ENCODE results near the gene SETDB1.

Gene SETDB1

DNA sequence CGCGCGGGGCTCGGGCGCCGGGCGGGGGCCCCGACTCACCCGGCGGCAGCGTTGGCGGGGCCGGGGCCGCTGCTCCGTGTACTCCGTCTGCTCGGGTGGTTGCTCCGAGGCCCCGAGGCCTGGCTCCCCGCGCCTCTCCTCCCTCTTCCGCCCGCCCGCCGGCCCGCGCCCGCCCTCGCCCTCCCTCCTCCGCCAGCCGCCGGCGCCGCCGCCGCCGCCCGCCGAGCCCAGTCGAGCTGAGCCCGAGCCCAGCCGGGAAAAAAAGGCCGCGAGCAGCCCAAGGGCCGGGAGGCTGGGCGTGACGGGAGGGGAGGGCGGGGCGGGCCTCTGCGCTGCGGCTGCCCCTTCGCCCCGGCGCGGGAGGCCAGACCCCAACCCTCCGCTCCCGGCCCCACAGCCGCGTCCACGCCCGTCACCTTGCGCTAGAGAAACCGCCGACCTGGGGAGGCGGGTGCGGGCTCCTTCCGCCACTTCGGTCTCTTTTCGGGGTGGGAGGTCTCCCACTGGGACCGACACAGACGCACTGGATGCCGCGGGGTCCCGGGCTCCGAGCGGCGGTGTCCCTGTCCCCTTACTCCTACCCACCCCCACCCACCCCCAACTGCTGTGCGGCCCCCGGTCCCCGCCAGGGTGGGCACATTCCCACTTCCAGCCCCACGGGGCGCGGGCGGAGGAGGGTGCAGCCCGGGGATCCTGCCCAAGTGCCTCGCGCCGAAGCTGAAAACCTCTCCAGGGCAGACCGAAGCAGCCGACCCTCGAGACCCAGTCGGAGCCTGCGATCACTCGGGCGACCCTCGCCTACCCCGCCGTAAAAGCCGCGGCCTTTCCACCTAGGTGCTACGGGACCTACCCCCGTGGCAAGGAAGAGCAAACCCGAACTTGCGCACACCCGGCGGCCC is 48.7 kb downstream of the SETDB1 start, which contains the start of gene CERS2:
CERS2 (minus strand) TSS at position 256 of the 899 bp plus-strand sequence. CDS start 5,745 bp downstream, outside the sequence.
- peak; percentile 77 for DNase-seq (ENCODE audit: low spot score)

DNA sequence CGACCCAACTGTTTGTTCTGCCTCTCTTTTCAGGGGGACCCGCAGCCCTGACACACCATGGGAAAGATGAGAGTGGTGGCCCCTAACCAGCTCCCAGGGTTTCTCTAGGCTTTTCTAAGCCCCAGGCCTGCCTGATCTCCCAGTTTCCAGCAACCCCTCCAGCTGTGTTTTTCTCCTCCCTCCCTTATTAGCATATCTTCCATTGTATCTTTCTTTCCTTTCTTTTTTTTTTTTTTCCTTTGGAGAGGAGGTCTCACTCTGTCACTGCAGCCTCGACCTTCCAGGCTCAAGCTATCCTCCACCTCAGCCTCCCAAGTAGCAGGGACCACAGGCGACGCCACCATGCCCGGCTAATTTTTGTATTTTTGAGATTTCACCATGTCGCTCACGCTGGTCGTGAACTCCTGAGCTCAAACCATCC is 50.2 kb downstream of the SETDB1 start:
- DNase-seq (ENCODE audit: low spot score): no peak

DNA sequence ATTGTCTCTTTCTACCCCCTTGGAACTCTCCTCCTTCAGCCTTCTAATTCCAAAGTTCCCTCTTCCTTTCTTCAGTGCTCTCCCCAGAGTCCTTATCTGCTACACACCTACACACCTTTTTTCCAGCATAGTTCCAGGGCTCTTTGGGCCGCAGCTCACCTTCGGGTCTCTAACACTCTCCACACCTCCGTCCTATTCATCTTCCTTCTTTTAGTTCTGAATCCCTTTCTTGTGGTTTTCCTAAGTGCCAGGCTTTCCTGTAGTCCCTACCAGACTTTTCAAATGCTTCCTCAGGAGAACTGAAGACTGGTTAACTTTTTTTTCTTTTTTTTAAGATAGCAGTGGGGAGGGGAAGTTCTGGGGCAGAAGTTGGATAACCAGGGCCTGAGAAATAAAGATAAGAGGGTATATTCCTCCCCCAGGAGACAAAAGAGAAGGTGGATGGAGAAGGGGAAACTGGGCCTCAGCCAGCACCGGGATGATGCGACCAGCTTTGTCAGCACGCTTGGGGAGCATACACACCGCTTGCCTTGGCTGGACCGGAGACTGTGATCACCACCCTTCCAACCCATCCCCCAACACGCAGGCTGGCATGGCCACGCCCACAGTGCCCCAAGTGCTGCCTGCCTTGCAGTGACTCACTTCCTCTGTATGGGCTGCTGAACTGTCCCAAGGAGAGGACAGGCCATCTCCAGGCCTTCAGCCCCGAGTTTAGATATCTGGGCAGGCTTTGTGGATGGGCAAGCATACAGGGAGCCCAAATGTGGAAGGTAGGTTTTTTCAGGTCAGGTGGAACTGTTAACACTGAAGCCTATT is 50.9 kb downstream of the SETDB1 start:
- DNase-seq (ENCODE audit: low spot score): no peak

DNA sequence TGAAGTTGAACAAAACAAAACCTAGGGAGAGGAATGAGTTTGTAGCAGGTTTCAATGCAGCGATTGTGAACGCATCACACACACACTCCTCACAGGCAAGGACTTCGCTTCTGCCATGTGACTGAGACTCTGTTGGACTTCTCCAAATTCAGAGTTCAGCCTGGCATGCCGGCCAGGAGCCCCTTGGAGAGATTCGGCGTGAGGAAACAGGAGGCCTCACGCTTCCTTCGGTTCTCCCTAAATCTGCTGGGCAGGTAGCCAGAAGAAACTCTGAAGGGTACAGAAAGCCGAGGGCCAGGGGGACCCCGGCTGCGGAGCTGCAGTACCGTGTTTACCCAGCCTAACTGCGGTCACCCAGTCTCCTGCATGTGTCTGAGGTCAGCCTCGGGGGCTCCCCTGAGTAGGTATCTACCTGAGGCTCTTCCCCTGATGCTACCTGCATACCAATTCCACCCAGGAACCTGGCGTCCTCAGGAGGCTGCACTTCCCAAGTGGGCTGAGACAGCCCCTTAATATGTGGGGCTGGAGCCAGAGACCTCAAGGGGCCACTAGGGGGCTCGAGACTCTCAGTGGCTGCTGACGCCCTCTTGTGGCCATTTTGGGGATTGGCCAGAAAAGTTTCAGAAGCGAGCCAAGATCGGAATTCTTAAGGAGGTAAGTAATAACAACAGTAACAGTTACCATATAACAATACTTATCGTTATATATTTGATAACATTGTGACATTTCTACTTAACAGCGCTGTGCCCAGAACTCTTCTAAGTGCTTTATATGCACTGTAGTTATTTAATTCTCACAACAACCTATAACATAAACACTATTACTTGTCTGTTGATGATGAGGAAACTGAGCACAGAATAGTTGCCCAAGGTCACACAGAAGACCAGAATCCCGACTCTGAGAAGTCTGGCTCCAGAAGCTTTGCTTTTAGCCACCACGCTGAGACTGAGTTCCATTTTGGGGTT is 53.2 kb downstream of the SETDB1 start:
- peak; percentile 92 for DNase-seq (ENCODE audit: low spot score)

DNA sequence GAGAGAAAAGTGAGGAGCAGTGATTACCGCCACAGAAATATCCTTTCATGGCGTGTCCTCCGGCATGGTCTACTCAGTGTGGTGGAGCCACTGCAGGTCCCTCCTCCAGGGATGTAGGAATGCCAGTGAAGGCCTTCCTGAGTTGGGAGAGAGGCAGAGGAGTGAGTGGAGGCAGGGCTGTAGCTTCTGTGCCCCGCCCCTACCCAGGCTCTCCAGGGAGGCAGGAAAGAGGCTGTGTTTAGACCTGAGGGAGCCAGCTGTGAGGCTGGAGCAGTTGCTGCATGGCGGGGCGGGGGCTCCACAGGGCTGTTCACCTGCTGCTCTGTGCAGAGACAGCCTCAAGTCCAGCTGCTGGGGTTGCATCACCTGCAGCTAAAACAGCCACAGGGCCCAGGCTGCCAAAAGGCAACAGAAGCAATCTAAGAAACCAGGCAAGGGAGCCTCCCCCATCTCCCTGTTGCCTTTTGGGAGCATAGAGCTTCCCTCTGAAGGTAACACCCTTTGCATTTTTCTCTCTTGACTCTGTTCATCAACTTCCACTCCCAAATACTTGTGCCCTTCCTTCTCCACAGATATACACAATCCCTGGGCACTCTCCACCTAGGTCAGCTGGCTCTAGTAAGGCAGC is 55.1 kb downstream of the SETDB1 start:
- DNase-seq (ENCODE audit: low spot score): peak; percentile 77

DNA sequence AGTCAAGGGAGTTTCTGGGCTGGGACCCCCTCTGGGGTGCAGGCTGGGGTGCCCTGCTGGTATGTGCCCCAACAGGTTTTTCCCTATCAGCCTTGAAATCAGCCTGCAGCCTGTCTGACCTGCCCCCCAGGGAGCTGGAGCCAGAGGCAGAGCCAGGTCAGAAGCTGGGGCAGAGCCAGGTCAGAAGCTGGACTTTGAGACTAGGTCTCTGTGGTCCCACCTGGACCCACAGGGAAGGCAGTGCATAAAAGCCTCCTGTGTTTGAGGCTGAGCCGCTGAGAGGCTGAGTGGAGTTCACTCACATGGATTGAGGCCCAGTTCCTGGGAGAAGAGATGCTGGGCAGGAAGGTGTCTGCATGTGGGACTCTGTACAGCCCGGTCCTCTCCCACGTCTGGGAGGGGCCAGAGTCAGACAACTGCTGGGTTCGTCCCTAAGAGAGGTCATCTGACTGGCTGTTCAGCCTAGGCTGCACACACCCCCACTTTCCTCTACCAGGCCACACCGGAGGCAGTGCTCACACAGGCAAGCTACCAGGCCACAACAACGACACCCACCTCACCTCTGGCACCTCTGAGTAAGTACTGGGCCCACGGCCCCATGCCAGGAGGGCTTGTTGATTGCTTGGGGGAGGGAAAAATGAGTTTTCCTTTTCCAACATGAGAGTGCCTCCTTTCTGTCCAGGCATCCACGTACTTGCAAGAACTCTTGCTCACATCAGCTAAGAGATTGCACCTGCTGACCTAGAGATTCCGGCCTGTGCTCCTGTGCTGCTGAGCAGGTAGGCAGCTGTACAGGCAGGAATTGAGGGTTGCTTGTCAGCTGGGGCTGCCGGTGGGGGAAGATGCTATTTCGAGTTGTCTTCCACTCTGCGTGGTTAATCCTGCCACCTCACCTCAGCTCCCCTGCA is 55.9 kb downstream of the SETDB1 start, which contains the start of gene ANXA9:
ANXA9 (plus strand) TSS at position 488 of the 908 bp plus-strand sequence. CDS start 814 bp downstream, outside the sequence.
- peak; percentile 61 for DNase-seq (ENCODE audit: low spot score)

DNA sequence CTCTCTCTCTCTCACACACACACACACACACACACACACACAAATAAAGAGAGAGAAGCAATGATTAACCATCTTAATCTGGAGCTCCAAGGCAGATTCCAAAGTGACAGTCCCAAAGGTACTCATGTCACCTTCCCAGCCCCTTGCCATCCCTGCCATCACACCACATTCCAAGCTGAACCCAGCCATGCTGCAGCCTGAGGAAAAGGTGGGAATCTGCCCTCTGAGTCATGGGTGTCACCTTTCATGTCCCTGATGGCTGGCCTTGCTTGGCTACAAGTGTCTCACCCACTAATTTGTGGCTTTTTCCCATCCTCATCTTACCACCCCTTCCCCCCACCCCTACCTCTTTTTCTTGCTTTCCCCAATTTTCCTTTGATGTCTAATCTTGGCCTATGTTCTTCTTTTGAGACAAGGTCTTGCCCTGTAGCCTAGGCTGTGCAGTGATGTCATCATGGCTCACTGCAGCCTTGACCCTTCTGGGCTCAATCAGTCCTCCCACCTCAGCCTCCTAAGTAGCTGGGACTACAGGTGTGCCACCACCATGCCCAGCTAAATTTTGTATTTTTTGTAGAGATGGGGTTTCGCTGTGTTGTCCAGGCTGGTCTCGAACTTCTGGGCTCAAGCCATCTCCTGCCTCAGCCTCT is 59.1 kb downstream of the SETDB1 start:
- no peak for DNase-seq (ENCODE audit: low spot score)

DNA sequence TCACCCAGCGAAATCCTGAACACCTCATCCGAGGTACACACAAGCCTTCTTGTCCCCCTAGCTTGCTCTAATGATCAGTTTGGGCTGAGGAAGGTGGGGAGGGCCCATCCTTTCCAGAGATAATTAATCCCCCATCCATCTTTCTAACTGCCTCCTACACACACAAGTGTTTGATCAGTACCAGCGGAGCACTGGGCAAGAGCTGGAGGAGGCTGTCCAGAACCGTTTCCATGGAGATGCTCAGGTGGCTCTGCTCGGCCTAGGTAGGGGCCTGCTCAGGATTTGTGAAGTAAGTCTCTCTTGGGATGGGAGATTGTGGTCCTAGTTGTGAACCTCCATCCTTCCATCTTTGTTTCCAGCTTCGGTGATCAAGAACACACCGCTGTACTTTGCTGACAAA is 61.8 kb downstream of the SETDB1 start:
- no peak for DNase-seq (ENCODE audit: low spot score)

DNA sequence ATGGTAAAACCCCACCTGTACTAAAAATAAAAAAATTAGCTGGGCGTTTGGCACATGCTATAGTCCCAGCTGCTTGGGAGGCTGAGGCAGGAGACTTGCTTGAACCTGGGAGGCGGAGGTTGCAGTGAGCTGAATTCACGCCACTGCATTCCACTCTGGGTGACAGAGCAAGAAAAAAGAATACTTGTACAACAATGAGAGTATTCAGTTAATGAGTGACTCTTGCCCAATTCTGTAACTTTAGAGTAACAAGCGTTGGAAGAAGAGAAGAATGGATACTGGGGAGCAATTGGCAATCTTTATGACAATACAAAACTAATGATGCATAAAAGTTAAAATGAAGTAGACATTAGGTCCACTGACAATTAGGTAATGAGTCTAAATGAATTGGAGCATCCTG is 66.5 kb downstream of the SETDB1 start:
- DNase-seq (ENCODE audit: low spot score): no peak

DNA sequence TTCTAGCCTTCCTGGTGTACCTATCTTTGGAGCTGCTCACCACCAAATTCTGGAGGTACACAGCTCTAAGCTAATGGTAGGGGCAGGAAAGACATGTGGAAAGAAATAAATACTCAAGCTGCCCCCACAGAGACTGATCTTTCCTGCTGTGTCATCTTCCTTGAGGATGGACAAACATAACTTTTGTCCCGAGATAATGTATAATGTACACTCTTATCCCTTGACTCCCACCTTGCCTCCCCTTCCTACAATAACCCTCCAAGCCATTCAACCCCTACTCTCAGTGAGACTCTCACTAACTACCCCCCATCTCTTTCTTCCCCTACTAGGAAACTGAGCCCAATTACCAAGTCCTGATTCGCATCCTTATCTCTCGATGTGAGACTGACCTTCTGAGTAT is 68.1 kb downstream of the SETDB1 start:
- DNase-seq (ENCODE audit: low spot score): no peak

DNA sequence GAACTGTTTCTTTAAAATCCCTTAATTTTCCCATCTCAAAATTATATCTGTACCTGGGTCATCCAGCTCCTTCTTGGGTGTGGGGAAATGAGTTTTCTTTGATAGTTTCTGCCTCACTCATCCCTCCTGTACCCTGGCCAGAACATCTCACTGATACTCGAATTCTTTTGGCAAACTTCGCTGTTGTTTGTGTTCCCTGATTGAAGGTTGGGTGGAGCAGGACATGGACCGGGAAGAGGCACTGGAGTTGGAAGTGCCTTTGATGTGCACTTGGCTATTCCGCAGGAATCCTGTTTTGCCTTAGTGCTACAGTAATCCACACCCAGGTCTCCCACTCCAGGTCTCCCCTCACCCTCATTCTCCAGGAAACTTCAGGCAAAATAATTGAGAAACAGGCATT is 69.3 kb downstream of the SETDB1 start:
- DNase-seq (ENCODE audit: low spot score): no peak

DNA sequence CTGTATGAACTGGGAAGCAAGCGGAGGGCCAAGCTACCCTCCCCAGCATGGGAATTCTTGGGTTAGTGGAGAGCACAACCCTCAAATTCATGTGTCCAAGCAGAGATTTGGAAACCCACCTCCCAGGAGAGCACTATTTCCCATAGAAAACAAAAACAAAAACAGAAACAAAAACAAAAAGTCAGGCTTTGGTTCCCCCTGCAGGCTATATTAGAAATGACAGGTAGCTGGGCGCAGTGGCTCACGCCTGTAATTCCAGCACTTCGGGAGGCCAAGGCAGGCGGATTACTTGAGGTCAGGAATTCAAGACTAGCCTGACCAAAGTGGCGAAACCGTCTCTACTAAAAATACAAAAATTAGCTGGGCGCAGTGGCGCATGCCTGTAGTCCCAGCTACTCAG is 69.7 kb downstream of the SETDB1 start:
- no peak for DNase-seq (ENCODE audit: low spot score)

DNA sequence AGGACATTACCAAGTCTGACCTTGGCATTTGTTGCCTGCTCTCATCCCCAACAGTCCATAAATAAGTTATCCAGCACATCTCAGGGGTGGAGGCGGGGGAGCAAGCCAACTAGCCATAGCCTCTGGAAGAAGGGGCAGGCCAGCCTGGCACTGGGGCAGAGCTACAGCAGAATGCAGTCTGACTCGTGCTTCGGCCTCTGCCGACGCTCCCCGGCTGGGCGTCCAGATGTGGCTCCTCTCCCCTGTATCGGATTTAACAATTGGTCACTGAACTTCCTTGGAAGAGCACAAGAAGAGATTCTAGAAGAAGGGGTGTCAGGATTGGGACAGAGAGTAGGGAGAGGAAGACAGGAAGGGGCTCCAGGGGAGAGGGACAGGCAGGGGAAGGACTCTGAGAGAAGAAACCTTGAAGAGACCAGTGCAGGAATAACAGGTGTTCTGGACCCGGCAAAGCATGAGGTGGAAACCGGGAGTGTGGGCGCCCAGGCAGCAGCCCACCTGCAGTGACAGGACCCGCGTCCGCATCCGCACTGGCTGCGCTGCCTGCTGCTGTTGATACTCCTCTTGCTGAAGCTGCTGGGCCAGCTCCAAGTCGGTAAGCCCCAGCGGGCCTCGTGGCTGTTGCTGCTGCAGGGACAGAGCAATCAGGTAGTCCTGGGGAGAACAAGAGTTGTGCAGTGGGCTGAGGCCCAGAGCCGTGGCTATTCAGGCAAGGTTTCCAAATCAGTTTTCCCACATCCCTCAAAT is 71.1 kb downstream of the SETDB1 start:
- DNase-seq (ENCODE audit: low spot score): no peak

DNA sequence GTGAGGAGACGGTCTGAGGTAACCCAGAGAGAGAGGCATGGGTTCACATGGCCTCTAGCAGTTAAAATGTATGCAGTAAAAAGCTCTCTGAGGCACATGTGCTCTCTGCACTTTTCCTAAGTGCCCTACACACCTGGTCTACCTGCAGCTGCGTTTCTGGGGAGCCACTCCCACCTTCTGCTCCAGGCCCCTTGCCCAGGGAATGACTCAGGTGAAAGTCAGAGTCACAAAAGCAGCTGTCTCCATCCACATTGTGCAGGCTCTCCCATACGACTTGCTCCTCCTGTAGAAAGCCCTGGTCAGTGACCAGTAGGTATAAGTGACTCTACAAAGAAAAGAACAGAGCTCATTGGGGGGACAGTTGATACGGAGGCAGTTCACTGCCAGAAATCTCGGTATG is 71.8 kb downstream of the SETDB1 start:
- DNase-seq (ENCODE audit: low spot score): no peak

DNA sequence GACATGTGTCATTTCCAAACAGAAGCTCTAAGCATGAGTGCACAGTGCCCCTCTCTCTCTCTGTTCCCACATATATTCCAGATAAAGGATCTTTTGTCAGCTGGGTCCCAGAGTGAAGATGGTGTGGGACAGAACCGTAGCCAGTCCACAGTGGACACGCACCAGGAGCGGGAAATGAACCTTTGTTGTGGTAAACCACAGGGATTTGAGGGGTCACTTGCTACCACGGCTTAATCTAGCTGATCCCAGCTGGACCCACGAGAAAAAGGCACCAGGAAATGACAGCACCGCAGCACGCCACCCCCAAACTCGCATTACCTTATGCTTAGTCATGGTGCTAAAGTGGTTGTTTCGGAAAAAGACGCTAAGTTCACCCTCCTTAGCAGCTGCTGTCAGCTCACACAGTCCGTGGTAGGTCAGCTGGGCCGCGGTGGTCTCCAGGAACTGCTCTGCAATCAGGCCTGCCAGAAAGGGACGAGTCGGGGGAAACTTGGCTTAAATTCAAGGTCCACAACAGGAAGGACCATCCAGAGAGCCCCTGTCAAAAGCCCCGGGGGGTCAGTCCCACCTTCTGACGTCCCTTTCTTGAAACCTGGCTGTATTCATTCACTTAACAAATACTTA is 73.0 kb downstream of the SETDB1 start:
- no peak for DNase-seq (ENCODE audit: low spot score)

DNA sequence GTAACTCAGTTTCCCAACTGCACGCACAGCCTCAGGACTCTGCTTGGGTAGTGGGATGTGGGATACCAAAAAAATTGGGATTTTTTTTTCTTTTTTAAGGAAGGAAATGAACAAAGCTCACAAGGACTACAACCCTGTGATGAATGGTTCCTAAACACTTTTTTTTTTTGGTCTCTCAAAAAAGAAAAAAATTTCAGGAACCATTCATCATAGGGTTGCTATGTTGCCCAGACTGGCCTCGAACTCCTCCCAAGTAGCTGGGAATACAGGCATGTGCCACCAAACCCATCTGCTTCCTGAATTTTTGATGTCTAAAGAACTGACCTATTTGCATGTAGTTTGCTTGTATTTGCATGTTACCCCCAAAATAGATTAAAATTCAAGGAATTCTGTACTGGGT is 73.8 kb downstream of the SETDB1 start:
- DNase-seq (ENCODE audit: low spot score): no peak

DNA sequence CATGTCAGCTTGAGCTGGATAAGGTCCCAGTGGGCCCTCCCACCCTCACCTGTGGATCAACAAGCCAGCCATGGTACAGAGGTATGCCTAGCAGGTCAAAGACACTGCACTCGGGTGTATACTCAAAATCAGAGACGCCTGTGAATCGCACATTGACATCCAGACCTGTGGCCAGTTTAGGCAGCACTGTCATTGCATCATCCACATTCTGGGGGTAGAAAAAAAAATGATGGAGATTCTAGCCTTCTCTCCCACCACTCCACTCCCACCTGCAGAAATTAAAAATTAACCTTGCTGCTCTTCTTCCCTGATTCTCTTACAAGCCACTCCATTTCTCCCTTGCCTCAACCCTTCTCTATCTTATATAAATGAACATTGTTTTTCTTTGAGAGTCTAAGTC is 74.2 kb downstream of the SETDB1 start:
- DNase-seq (ENCODE audit: low spot score): no peak

DNA sequence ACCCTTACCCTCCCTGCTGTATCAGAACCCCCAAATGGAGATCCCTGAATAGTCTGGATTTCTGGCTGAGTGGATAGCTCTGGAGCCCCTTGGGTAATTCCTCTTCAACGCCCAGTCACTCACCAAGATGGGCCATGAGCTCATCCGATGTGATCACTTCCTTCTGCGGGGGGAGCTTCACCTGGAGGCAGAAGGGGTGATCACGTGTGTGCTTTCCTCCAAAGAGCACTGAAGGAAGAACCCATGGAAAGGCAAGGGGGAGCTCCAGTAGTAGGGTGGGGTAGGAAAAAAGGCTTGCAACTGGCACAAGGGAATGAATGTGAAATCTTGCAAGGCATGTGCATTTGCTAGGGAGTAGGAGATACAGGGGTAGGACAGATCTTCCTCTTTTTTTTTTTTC is 75.4 kb downstream of the SETDB1 start:
- DNase-seq (ENCODE audit: low spot score): no peak

Measured in SK-N-DZ (cell line).